Osteoblast (primary cell): ENCODE measurements around the gene VSX2. TPM values are rescaled to one million over a fixed set of nuclear protein-coding genes. Genes with fewer than 3 reads are reported as not detected.

ENCODE experiments used
- DNase-seq: peaks from one replicate; pipeline ENCODE4 v3.0.0; 2011; ENCODE audit warnings: low spot score, mixed read lengths; ENCODE audit not compliant: insufficient read length; ENCODE audit errors: missing footprints
- H2AFZ ChIP-seq: 2 replicates; pipeline ENCODE4 v1.6.0; 2011; ENCODE audit warnings: mild to moderate bottlenecking, low read length
- H3K27ac ChIP-seq: 2 replicates; pipeline ENCODE4 v1.5.1; 2011; ENCODE audit warnings: mild to moderate bottlenecking, low read depth, low read length, moderate library complexity
- H3K27me3 ChIP-seq: 2 replicates; pipeline ENCODE4 v1.6.0; 2012; ENCODE audit warnings: mild to moderate bottlenecking, control low read depth, inconsistent platforms, low read length, moderate library complexity; ENCODE audit not compliant: insufficient read depth
- H3K36me3 ChIP-seq: 2 replicates; pipeline ENCODE4 v1.5.1; 2011; ENCODE audit warnings: mild to moderate bottlenecking, low read length, control low read depth, moderate library complexity; ENCODE audit not compliant: insufficient read depth
- H3K4me1 ChIP-seq: 2 replicates; pipeline ENCODE4 v1.5.1; 2011; ENCODE audit warnings: mild to moderate bottlenecking, low read length, control low read depth, moderate library complexity; ENCODE audit not compliant: insufficient read depth
- H3K4me2 ChIP-seq: 2 replicates; pipeline ENCODE4 v1.6.0; 2011; ENCODE audit warnings: mild to moderate bottlenecking, low read length; ENCODE audit not compliant: insufficient read depth
- H3K4me3 ChIP-seq: fragments of 200-600 bp; sonication (generic); 3 replicates; pipeline ENCODE4 v1.5.1; 2012; ENCODE audit warnings: mild to moderate bottlenecking, low read length, inconsistent platforms; ENCODE audit not compliant: insufficient read depth
- H3K79me2 ChIP-seq: 2 replicates; pipeline ENCODE4 v1.6.0; 2012; ENCODE audit warnings: mild to moderate bottlenecking, low read length, control low read depth, inconsistent platforms; ENCODE audit not compliant: insufficient read depth
- H3K9me3 ChIP-seq: 2 replicates; pipeline ENCODE4 v1.5.1; 2011; ENCODE audit warnings: low read depth, low read length, control low read depth
- H4K20me1 ChIP-seq: 2 replicates; pipeline ENCODE4 v1.6.0; 2012; ENCODE audit warnings: mild to moderate bottlenecking, low read length, control low read depth; ENCODE audit not compliant: insufficient read depth
- total RNA-seq: library from RNA; depleted of rRNA; stranded (reverse); fragments of >200 nt; gene quantifications from 2 replicates; pipeline ENCODE4 v1.2.3, GENCODE V29; 2012
- TF ChIP-seq, protein P1 (sequence below): IDR thresholded peaks from 2 replicates; pipeline ENCODE4 v1.5.1; 2011; ENCODE audit warnings: mild to moderate bottlenecking, low read depth, low read length, moderate library complexity; ENCODE audit errors: extremely low read depth

The VSX2 gene
- total RNA-seq, 1 donor: not detected

DNA sequence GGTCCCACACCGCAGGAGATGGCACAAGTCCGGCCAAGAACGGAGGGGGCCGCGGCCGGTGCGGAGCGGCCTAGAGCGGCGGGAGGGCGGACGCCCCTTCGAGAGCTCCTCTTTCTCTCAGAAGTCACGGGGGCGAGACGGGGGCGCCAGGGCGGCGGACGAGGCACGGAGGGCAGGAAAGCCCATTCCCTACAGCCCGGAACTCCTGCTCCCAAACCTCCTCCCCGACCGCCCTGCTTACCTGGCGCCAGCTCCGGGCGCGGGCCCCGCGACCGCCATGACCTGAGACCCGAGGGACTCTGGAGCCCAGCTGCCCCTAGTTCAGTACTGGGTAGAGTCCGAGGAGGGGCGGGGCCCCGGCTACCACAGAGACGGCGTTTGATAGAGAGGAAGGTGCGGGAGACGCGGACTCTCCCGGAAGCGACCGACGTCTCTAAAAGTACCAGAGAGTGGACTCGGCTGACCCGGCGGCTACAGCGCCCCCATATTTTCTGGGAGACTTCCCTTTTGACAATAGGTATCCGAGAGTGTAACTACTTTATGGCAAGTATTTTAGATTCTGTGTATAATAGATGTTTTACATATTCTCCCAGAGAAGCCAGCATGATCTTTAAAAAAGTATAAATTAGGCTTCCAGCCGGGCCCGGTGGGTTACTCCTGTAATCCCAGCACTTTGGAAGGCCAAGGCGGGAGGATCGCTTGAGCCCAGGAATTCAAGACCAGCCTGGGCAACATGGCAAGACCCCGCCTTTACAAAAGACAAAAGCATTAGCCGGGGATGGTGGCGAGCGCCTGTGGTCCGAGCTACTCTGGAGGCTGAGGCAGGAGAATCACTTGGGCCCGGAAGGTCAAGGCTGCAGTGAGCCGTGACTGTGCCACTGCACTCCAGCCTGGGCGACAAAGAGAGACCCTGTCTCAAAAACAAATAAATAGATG is 63.7 kb downstream of the VSX2 start, which contains the start of gene ABCD4:
ABCD4 (minus strand) TSS at position 301 of the 936 bp plus-strand sequence; CDS start at position 279, 22 bp downstream.
- peak within 1 kb of the TSS; percentile 97 for H3K4me3 ChIP-seq
- TF ChIP-seq, protein P1, sequence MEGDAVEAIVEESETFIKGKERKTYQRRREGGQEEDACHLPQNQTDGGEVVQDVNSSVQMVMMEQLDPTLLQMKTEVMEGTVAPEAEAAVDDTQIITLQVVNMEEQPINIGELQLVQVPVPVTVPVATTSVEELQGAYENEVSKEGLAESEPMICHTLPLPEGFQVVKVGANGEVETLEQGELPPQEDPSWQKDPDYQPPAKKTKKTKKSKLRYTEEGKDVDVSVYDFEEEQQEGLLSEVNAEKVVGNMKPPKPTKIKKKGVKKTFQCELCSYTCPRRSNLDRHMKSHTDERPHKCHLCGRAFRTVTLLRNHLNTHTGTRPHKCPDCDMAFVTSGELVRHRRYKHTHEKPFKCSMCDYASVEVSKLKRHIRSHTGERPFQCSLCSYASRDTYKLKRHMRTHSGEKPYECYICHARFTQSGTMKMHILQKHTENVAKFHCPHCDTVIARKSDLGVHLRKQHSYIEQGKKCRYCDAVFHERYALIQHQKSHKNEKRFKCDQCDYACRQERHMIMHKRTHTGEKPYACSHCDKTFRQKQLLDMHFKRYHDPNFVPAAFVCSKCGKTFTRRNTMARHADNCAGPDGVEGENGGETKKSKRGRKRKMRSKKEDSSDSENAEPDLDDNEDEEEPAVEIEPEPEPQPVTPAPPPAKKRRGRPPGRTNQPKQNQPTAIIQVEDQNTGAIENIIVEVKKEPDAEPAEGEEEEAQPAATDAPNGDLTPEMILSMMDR: peak; percentile 71
- peak; percentile 96 for DNase-seq
- peak within 1 kb of the TSS; percentile 74 for H3K27ac ChIP-seq
- no peaks in the 10 kb centered on the region for H3K9me3 ChIP-seq
- H3K79me2 ChIP-seq: peaks cover 33% of the 10 kb centered on the region
- peak within 1 kb of the TSS; percentile 96 for H2AFZ ChIP-seq
- no peaks in the 10 kb centered on the region for H3K27me3 ChIP-seq
- H3K36me3 ChIP-seq: peaks cover 6% of the 10 kb centered on the region
- H4K20me1 ChIP-seq: peaks cover 9% of the 10 kb centered on the region
- peak within 1 kb of the TSS; percentile 99 for H3K4me2 ChIP-seq
- H3K4me1 ChIP-seq: peaks cover 15% of the 10 kb centered on the region

DNA sequence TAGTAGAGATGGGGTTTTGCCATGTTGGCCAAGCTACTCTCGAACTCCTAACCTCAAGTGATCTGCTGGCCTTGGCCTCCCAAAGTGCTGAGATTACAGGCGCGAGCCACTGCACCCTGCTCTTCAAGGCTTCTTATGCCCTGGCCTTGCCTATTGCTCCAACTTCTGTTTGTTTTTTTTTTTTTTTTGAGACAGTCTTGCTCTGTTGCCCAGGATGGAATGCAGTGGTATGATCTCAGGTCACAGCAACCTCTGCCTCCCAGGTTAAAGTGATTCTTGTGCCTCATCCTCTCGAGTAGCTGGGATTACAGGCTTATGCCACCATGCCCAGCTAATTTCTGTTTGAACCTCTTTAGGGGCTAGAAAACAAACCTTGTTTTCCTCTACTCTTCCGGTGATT is 69.4 kb downstream of the VSX2 start:
- TF ChIP-seq, protein P1: no peak
- no peak overlapping the region for H3K27ac ChIP-seq
- H3K4me3 ChIP-seq: no peak overlapping the region
- H2AFZ ChIP-seq: no peak overlapping the region
- DNase-seq: no peak
- H3K4me2 ChIP-seq: no peak overlapping the region
- H3K4me1 ChIP-seq: no peaks in the 10 kb centered on the region
- no peaks in the 10 kb centered on the region for H4K20me1 ChIP-seq
- peaks cover 5% of the 10 kb centered on the region for H3K27me3 ChIP-seq
- H3K79me2 ChIP-seq: no peaks in the 10 kb centered on the region
- no peaks in the 10 kb centered on the region for H3K36me3 ChIP-seq
- no peaks in the 10 kb centered on the region for H3K9me3 ChIP-seq

DNA sequence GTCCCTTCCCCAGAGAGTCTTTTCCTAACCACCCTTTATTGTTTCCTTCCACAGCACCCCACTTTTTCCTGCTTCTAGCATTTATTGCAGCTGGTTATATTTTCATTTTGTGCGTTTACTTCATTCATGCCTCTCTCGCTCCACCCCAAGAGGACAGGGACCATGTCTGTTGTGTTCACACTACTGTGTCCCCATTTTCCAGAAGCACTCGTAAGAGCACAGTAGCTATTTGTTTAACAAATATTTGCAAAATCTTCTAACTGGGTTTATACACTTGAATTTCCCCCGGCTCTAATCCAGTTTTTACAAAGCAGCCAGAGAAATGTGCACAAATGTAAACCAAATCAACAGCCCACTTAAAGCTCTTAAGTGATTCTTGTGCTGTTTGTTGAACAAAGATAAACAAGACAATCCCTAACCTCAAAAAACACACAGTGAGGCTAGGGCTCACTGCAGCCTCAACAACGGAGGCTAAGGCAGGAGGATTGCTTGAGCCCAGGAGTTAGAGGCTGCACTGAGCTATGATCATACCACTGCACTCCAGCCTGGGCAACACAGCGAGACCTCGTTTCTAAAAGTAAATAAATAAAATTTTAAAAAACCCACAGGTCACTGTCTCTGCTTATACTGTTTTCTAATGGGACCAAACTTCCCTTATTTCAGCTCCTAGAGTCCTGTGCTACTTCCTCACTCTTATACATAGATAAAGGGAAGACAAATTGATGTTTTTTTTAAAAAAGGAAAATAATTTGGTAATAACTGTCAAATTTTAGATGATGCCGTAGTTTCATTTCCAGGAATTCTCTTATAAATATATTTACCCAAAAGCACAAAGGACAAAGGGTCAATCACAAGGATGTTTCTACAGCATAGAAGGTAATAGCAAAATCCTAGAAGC is 70.1 kb downstream of the VSX2 start:
- Histone ChIP-seq H4K20me1 (no peaks in the 10 kb centered on the region), H3K4me1 (no peaks in the 10 kb centered on the region), H3K36me3 (no peaks in the 10 kb centered on the region), H3K79me2 (no peaks in the 10 kb centered on the region), H3K27me3 (peaks cover 5% of the 10 kb centered on the region), H3K9me3 (no peaks in the 10 kb centered on the region), H3K4me2 (no peak overlapping the region), H3K27ac (no peak overlapping the region), H2AFZ (no peak overlapping the region), H3K4me3 (no peak overlapping the region)
- TF ChIP-seq, protein P1: no peak
- no peak for DNase-seq
